ENCODE data around the gene SDCBP2. TPM values are rescaled to one million over a fixed set of nuclear protein-coding genes. Genes with fewer than 3 reads are reported as not detected.

Gene SDCBP2
- polyA plus RNA-seq, 2 of the 4 experiments (the other 2 are of a cell fraction), result 0.35 to 0.58 TPM

DNA sequence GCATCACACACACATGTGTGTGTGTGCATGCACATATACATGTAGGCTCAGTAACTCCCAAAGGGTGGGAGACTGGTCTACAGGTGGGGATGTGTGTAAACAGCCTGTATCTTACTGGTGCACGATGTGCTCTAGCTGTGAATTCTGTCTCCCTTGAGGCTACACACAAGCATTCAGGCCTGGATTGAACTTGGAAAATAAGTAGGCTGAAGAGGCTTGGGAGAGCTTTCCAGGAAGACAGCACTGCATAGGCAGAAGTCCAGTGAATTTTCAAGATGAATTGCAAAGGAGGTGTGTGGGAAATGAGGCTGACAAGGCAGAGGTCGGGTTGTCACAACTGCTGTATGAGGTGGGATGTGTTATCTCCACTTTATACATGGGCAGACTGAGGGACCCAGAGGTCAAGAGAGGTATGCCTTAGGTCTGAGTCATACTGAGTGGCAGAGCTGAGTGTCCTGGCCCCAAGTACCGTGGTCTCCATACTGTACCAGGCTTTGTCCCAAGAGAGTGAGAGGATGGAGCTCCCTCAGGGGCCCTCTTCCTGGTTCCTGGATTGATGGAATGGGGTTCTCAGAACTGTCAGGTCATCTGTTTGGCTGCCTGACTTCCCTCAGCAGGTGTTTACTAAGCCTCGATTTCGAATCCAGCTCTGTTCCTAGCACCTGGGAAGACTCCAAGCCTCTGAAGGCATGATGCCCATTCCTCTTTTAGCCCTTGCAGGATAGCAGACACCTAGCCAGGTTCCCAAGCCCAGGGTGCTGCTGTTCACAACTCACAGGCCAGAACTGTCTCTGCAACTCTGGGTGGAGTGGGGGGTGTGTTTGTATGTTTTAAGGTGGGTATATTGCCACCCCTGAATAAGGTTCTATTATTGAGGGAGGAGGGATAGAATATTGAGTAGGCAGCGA is 48.5 kb downstream of the SDCBP2 start:
- no peaks in the 10 kb centered on the region for H3K9me3 ChIP-seq
- no peak overlapping the region for H3K27ac ChIP-seq
- TF ChIP-seq PHF8 (IDR thresholded peaks at IDR 0.05; ENCODE audit: borderline replicate concordance, low read depth), result no peak
- TF ChIP-seq CBX8 (IDR thresholded peaks at IDR 0.05), result no peak
- TF ChIP-seq, protein P1, sequence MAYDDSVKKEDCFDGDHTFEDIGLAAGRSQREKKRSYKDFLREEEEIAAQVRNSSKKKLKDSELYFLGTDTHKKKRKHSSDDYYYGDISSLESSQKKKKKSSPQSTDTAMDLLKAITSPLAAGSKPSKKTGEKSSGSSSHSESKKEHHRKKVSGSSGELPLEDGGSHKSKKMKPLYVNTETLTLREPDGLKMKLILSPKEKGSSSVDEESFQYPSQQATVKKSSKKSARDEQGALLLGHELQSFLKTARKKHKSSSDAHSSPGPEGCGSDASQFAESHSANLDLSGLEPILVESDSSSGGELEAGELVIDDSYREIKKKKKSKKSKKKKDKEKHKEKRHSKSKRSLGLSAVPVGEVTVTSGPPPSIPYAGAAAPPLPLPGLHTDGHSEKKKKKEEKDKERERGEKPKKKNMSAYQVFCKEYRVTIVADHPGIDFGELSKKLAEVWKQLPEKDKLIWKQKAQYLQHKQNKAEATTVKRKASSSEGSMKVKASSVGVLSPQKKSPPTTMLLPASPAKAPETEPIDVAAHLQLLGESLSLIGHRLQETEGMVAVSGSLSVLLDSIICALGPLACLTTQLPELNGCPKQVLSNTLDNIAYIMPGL (CRISPR knock-in tag; IDR thresholded peaks at IDR 0.05; ENCODE audit: borderline replicate concordance), result no peak
- no peak for TF ChIP-seq MAZ (IDR thresholded peaks at IDR 0.05; ENCODE audit: borderline replicate concordance, low read depth, low read length)
- TF ChIP-seq RNF2 (IDR thresholded peaks at IDR 0.05; ENCODE audit: borderline replicate concordance, low read depth), result no peak
- TF ChIP-seq, protein P2, sequence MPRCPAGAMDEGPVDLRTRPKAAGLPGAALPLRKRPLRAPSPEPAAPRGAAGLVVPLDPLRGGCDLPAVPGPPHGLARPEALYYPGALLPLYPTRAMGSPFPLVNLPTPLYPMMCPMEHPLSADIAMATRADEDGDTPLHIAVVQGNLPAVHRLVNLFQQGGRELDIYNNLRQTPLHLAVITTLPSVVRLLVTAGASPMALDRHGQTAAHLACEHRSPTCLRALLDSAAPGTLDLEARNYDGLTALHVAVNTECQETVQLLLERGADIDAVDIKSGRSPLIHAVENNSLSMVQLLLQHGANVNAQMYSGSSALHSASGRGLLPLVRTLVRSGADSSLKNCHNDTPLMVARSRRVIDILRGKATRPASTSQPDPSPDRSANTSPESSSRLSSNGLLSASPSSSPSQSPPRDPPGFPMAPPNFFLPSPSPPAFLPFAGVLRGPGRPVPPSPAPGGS (IDR thresholded peaks at IDR 0.05), result no peak
- TF ChIP-seq, protein P3, sequence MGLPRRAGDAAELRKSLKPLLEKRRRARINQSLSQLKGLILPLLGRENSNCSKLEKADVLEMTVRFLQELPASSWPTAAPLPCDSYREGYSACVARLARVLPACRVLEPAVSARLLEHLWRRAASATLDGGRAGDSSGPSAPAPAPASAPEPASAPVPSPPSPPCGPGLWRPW (IDR thresholded peaks at IDR 0.05), result no peak
- no peak for TF ChIP-seq CEBPB (IDR thresholded peaks at IDR 0.05)
- no peak for TF ChIP-seq TP53 (CRISPR knock-in tag; IDR thresholded peaks at IDR 0.05)
- no peak for TF ChIP-seq HEYL (CRISPR knock-in tag; IDR thresholded peaks at IDR 0.05)
- TF ChIP-seq RCOR1 (IDR thresholded peaks at IDR 0.05; ENCODE audit: low read depth, low read length), result no peak
- TF ChIP-seq NR3C1 (IDR thresholded peaks at IDR 0.05), result no peak
- no peak for TF ChIP-seq TFCP2L1 (CRISPR knock-in tag; IDR thresholded peaks at IDR 0.05)
- TF ChIP-seq NPAS2 (CRISPR knock-in tag; IDR thresholded peaks at IDR 0.05; ENCODE audit: borderline replicate concordance), result no peak
- no peak for TF ChIP-seq JUNB (IDR thresholded peaks at IDR 0.05)
- TF ChIP-seq, protein P4, sequence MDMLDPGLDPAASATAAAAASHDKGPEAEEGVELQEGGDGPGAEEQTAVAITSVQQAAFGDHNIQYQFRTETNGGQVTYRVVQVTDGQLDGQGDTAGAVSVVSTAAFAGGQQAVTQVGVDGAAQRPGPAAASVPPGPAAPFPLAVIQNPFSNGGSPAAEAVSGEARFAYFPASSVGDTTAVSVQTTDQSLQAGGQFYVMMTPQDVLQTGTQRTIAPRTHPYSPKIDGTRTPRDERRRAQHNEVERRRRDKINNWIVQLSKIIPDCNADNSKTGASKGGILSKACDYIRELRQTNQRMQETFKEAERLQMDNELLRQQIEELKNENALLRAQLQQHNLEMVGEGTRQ (IDR thresholded peaks at IDR 0.05), result no peak
- TF ChIP-seq, protein P5, sequence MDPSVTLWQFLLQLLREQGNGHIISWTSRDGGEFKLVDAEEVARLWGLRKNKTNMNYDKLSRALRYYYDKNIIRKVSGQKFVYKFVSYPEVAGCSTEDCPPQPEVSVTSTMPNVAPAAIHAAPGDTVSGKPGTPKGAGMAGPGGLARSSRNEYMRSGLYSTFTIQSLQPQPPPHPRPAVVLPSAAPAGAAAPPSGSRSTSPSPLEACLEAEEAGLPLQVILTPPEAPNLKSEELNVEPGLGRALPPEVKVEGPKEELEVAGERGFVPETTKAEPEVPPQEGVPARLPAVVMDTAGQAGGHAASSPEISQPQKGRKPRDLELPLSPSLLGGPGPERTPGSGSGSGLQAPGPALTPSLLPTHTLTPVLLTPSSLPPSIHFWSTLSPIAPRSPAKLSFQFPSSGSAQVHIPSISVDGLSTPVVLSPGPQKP (IDR thresholded peaks at IDR 0.05; ENCODE audit: low read depth, low read length), result no peak
- no peak for TF ChIP-seq POLR2AphosphoS2 (conservative IDR thresholded peaks at IDR 0.05; ENCODE audit: low read length)
- WGBS (ENCODE audit: missing lambda C conversion rate), result 73% methylated on average over 6 of the region's 6 CpGs
- ChIA-PET CTCF (interaction anchor here (0.6 to 2.6 kb wide), 10 partner anchors 8 to 722 kb away, joined by 3 to 6 read pairs (median 3); no protein-coding TSS in a partner anchor), POLR2A (no interaction called here)
- no peak overlapping the region for H3K4me2 ChIP-seq
- DNase-seq (ENCODE audit: low read depth in 1 of 2, low spot score in 1 of 2) (no peak), ATAC-seq (no peak), FAIRE-seq (peak; percentile 39)
- H3K4me1 ChIP-seq, result no peaks in the 10 kb centered on the region
- H3K4me3 ChIP-seq, result no peak overlapping the region

DNA sequence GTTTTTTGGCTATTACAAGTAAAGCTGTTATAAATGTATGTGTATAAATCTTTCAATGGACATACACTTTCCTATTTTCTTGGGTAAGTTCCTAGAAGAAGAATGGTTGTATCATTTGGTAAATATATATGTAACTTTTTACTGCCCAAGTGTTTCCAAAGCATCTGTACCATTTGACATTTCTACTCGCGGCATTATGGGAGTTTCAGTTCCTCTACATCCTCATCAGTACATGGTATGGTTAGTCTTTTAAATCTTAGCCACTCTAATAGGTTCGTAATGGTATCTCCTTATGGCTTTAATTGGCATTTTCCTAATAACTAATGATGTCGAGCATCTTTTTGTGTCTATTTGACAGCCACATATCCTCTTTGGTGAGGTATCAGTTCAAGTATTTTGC is 49.9 kb downstream of the SDCBP2 start:
- CTCF ChIA-PET, result no interaction called here
- no peak overlapping the region for H3K27ac ChIP-seq
- no peak overlapping the region for H3K4me3 ChIP-seq
- no peak overlapping the region for H3K4me2 ChIP-seq
- POLR2A ChIA-PET, result no interaction called here
- H3K4me1 ChIP-seq, result no peaks in the 10 kb centered on the region
- ATAC-seq, result no peak
- H3K9me3 ChIP-seq, result no peaks in the 10 kb centered on the region
- TF ChIP-seq NR3C1 (IDR thresholded peaks at IDR 0.05), result no peak
- TF ChIP-seq FOSB (CRISPR knock-in tag; IDR thresholded peaks at IDR 0.05), result no peak
- TF ChIP-seq EHMT2 (IDR thresholded peaks at IDR 0.05; ENCODE audit: low read depth), result no peak
- no peak for TF ChIP-seq CHD2 (IDR thresholded peaks at IDR 0.05; ENCODE audit: low read length, partially characterized antibody)
- no peak for TF ChIP-seq ZSCAN20 (CRISPR knock-in tag; IDR thresholded peaks at IDR 0.05)
- TF ChIP-seq, protein P6, sequence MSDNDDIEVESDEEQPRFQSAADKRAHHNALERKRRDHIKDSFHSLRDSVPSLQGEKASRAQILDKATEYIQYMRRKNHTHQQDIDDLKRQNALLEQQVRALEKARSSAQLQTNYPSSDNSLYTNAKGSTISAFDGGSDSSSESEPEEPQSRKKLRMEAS (IDR thresholded peaks at IDR 0.05), result no peak
- no peak for TF ChIP-seq SMC3 (IDR thresholded peaks at IDR 0.05)
- TF ChIP-seq, protein P7, sequence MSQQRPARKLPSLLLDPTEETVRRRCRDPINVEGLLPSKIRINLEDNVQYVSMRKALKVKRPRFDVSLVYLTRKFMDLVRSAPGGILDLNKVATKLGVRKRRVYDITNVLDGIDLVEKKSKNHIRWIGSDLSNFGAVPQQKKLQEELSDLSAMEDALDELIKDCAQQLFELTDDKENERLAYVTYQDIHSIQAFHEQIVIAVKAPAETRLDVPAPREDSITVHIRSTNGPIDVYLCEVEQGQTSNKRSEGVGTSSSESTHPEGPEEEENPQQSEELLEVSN (IDR thresholded peaks at IDR 0.05; ENCODE audit: borderline replicate concordance, low read depth), result no peak
- no peak for TF ChIP-seq FOXS1 (CRISPR knock-in tag; IDR thresholded peaks at IDR 0.05)
- TF ChIP-seq TFCP2L1 (CRISPR knock-in tag; IDR thresholded peaks at IDR 0.05), result no peak
- WGBS (ENCODE audit: missing lambda C conversion rate), result 87% methylated on average over 4 of the region's 4 CpGs
- DNase-seq (ENCODE audit: low read depth in 1 of 2, low spot score in 1 of 2), result no peak
- FAIRE-seq, result no peak
